Measurements from ENCODE around the gene FOXO6.

Gene FOXO6

GRCh38 chr1:41386196-41386663, 25.0 kb downstream of the FOXO6 start:
- DNase-seq = no peak

- DNase-seq = peak; percentile 68
These were observed 26.4 kb downstream of the FOXO6 start for GRCh38 chr1:41387667-41388091.

GRCh38 chr1:41388510-41388909, 27.3 kb downstream of the FOXO6 start:
- no peak for DNase-seq

GRCh38 chr1:41389009-41389408, 27.8 kb downstream of the FOXO6 start:
- no peak for DNase-seq

- DNase-seq = peak; percentile 97
These were observed 28.9 kb downstream of the FOXO6 start for GRCh38 chr1:41390166-41390565.

GRCh38 chr1:41390573-41390972, 29.3 kb downstream of the FOXO6 start:
- DNase-seq = no peak

GRCh38 chr1:41391834-41392527, 30.7 kb downstream of the FOXO6 start:
- DNase-seq = no peak

- DNase-seq = no peak
These were observed 31.3 kb downstream of the FOXO6 start for GRCh38 chr1:41392528-41392924.

- no peak for DNase-seq
These were observed 32.6 kb downstream of the FOXO6 start for GRCh38 chr1:41393716-41394368.

GRCh38 chr1:41394369-41394744, 33.1 kb downstream of the FOXO6 start:
- no peak for DNase-seq

GRCh38 chr1:41394959-41395956, 34.0 kb downstream of the FOXO6 start:
- DNase-seq = no peak

- DNase-seq = no peak
These were observed 34.9 kb downstream of the FOXO6 start for GRCh38 chr1:41396084-41396483.

GRCh38 chr1:41397020-41397419, 35.8 kb downstream of the FOXO6 start:
- DNase-seq = no peak

GRCh38 chr1:41397753-41398330, 36.6 kb downstream of the FOXO6 start:
- DNase-seq = peak; percentile 74

- DNase-seq = peak; percentile 69
These were observed 38.0 kb downstream of the FOXO6 start for GRCh38 chr1:41399145-41399795.

- peak; percentile 55 for DNase-seq
These were observed 39.0 kb downstream of the FOXO6 start for GRCh38 chr1:41400225-41400624.

- DNase-seq = no peak
These were observed 40.7 kb downstream of the FOXO6 start for GRCh38 chr1:41401899-41402298.

GRCh38 chr1:41404308-41404761, 43.1 kb downstream of the FOXO6 start:
- DNase-seq = no peak

- no peak for DNase-seq
These were observed 46.5 kb downstream of the FOXO6 start for GRCh38 chr1:41407664-41408252.

GRCh38 chr1:41408691-41409090, 47.5 kb downstream of the FOXO6 start:
- DNase-seq = no peak

GRCh38 chr1:41409825-41410224, 48.6 kb downstream of the FOXO6 start:
- no peak for DNase-seq

GRCh38 chr1:41410462-41410861, 49.2 kb downstream of the FOXO6 start:
- no peak for DNase-seq

All from NCI-H1092 (cell line).